ENCODE measurements around the gene LHFPL2.

The LHFPL2 gene

DNA sequence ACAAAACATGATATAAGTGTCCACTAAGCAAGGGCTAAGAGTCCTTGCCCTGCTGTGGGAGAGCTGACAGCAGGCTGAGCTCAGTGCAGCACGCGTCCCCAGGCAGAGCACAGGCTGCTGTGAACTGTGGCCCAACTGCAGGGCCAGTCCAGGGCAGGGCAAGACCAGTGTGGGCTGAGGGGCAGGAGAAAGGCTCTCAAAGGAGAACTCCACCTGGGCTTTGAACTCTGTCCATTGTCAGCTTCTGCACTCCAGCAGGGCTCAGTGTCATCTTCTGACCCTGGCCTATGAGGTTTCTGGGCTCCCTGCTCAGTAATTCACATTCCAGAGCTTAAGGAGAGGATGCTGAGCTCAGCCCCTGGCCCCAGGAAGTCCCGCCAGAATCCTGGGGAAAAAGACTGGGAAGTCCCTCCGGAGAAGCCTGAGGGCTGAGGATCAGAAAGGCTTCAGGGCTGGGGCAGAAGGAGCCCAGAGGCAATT lies 37.4 kb downstream of the LHFPL2 start:
- H3K79me2 ChIP-seq: no peaks in the 10 kb centered on the region
- H3K4me2 ChIP-seq (ENCODE audit: low read length): no peak overlapping the region
- no peak overlapping the region for H2AFZ ChIP-seq
- H3K27me3 ChIP-seq (ENCODE audit: control insufficient read depth, insufficient read depth, low read length): no peaks in the 10 kb centered on the region
- H3K4me3 ChIP-seq (ENCODE audit: low read depth, low read length): no peak overlapping the region
- H3K9me3 ChIP-seq (ENCODE audit: control insufficient read depth, low read length): no peaks in the 10 kb centered on the region
- TF ChIP-seq, protein P1, sequence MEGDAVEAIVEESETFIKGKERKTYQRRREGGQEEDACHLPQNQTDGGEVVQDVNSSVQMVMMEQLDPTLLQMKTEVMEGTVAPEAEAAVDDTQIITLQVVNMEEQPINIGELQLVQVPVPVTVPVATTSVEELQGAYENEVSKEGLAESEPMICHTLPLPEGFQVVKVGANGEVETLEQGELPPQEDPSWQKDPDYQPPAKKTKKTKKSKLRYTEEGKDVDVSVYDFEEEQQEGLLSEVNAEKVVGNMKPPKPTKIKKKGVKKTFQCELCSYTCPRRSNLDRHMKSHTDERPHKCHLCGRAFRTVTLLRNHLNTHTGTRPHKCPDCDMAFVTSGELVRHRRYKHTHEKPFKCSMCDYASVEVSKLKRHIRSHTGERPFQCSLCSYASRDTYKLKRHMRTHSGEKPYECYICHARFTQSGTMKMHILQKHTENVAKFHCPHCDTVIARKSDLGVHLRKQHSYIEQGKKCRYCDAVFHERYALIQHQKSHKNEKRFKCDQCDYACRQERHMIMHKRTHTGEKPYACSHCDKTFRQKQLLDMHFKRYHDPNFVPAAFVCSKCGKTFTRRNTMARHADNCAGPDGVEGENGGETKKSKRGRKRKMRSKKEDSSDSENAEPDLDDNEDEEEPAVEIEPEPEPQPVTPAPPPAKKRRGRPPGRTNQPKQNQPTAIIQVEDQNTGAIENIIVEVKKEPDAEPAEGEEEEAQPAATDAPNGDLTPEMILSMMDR (IDR thresholded peaks at IDR 0.05): no peak
- no peaks in the 10 kb centered on the region for H3K36me3 ChIP-seq (ENCODE audit: control insufficient read depth, insufficient read depth, low read length)
- no peak overlapping the region for H3K27ac ChIP-seq
- no peak overlapping the region for H3K9ac ChIP-seq
- H3K4me1 ChIP-seq: no peaks in the 10 kb centered on the region

GRCh38 chr5:78610636-78611035 lies 37.9 kb downstream of the LHFPL2 start:
- Histone ChIP-seq H2AFZ (no peak overlapping the region), H3K9ac (no peak overlapping the region), H3K4me1 (no peaks in the 10 kb centered on the region), H3K4me3 (ENCODE audit: low read depth, low read length) (no peak overlapping the region), H3K36me3 (ENCODE audit: control insufficient read depth, insufficient read depth, low read length) (no peaks in the 10 kb centered on the region), H3K27ac (no peak overlapping the region), H3K4me2 (ENCODE audit: low read length) (no peak overlapping the region), H3K9me3 (ENCODE audit: control insufficient read depth, low read length) (no peaks in the 10 kb centered on the region), H3K79me2 (no peaks in the 10 kb centered on the region), H3K27me3 (ENCODE audit: control insufficient read depth, insufficient read depth, low read length) (no peaks in the 10 kb centered on the region)
- TF ChIP-seq, protein P1 (IDR thresholded peaks at IDR 0.05): no peak

DNA sequence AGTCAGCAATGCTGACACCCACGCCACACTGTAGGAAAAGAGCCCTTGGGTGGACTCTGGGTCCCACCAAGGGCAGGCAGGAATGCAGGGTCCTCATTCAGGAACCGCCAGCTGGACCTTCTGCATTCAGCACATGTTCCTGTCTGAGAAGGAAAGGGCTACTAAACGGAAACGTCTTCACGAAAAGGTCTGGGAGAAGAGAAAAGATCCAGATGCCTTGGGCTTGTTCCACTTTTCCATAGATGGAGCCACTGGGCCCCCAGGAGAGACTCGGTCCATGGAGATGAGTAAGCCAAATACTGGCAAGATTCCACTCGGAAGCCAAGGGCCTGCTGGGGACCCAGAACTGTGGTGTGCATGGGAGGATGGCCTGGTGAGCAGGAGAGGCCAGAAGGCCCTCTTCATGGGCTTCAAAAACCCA lies 38.4 kb downstream of the LHFPL2 start:
- Histone ChIP-seq H3K79me2 (no peaks in the 10 kb centered on the region), H3K4me3 (ENCODE audit: low read depth, low read length) (no peak overlapping the region), H3K9me3 (ENCODE audit: control insufficient read depth, low read length) (no peaks in the 10 kb centered on the region), H3K36me3 (ENCODE audit: control insufficient read depth, insufficient read depth, low read length) (no peaks in the 10 kb centered on the region), H2AFZ (no peak overlapping the region), H3K27ac (no peak overlapping the region), H3K9ac (no peak overlapping the region), H3K27me3 (ENCODE audit: control insufficient read depth, insufficient read depth, low read length) (no peaks in the 10 kb centered on the region), H3K4me1 (no peaks in the 10 kb centered on the region), H3K4me2 (ENCODE audit: low read length) (no peak overlapping the region)
- TF ChIP-seq, protein P1 (IDR thresholded peaks at IDR 0.05): no peak

GRCh38 chr5:78607864-78608263 lies 40.7 kb downstream of the LHFPL2 start:
- Histone ChIP-seq H3K27ac (no peak overlapping the region), H2AFZ (no peak overlapping the region), H3K9ac (no peak overlapping the region), H3K36me3 (ENCODE audit: control insufficient read depth, insufficient read depth, low read length) (no peaks in the 10 kb centered on the region), H3K4me1 (no peaks in the 10 kb centered on the region), H3K4me2 (ENCODE audit: low read length) (peak overlapping the region; percentile 23), H3K27me3 (ENCODE audit: control insufficient read depth, insufficient read depth, low read length) (no peaks in the 10 kb centered on the region), H3K79me2 (no peaks in the 10 kb centered on the region), H3K4me3 (ENCODE audit: low read depth, low read length) (no peak overlapping the region), H3K9me3 (ENCODE audit: control insufficient read depth, low read length) (no peaks in the 10 kb centered on the region)
- TF ChIP-seq, protein P1 (IDR thresholded peaks at IDR 0.05): no peak

- H3K27ac ChIP-seq: no peak overlapping the region
- H3K27me3 ChIP-seq (ENCODE audit: control insufficient read depth, insufficient read depth, low read length): no peaks in the 10 kb centered on the region
- H3K4me3 ChIP-seq (ENCODE audit: low read depth, low read length): no peak overlapping the region
- H2AFZ ChIP-seq: no peak overlapping the region
- no peaks in the 10 kb centered on the region for H3K4me1 ChIP-seq
- no peaks in the 10 kb centered on the region for H3K79me2 ChIP-seq
- TF ChIP-seq, protein P1 (IDR thresholded peaks at IDR 0.05): no peak
- no peak overlapping the region for H3K9ac ChIP-seq
- H3K36me3 ChIP-seq (ENCODE audit: control insufficient read depth, insufficient read depth, low read length): no peaks in the 10 kb centered on the region
- no peak overlapping the region for H3K4me2 ChIP-seq (ENCODE audit: low read length)
- no peaks in the 10 kb centered on the region for H3K9me3 ChIP-seq (ENCODE audit: control insufficient read depth, low read length)
These were observed 42.3 kb downstream of the LHFPL2 start for GRCh38 chr5:78606241-78606640.

Measured in parathyroid adenoma (tissue), 2 donors.